ENCODE measurements around the gene PAPPA2. TPM values are rescaled to one million over a fixed set of nuclear protein-coding genes. Genes with fewer than 3 reads are reported as not detected.

The PAPPA2 gene
- total and polyA plus RNA-seq, 2 of the 4 experiments (the other 2 are of a cell fraction) = 0.10 to 0.18 TPM

DNA sequence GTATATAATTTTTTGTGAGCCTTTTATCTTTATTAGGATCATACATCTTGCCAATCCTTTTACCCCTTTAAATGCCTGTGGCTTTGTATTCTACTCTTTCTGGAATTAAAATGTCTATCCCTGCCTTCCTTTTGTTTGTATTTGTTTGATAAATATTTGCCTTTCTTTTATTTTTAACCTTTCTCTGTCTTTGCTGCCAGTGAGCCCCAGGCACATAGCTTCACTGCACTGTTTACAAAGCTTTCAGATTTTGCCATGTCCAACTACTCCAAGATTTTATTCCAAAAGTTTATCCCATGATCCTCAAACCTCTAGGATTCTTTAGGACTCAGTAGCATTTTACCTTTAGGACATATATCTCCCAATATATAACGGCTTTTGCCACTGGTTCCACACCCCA is 281.2 kb downstream of the PAPPA2 start:
- TF ChIP-seq POLR2A (IDR thresholded peaks at IDR 0.05; ENCODE audit: low read depth, low read length) (no peak), RFX5 (IDR thresholded peaks at IDR 0.05; ENCODE audit: low read depth, low read length) (no peak), RCOR1 (IDR thresholded peaks at IDR 0.05; ENCODE audit: insufficient replicate concordance, low read length) (no peak), BHLHE40 (IDR thresholded peaks at IDR 0.05; ENCODE audit: low read depth, low read length) (no peak), MAZ (IDR thresholded peaks at IDR 0.05; ENCODE audit: borderline replicate concordance, low read depth, low read length) (no peak), CTCF (conservative IDR thresholded peaks at IDR 0.05; ENCODE audit: low read depth, low read length) (no peak)
- TF ChIP-seq, protein P1, sequence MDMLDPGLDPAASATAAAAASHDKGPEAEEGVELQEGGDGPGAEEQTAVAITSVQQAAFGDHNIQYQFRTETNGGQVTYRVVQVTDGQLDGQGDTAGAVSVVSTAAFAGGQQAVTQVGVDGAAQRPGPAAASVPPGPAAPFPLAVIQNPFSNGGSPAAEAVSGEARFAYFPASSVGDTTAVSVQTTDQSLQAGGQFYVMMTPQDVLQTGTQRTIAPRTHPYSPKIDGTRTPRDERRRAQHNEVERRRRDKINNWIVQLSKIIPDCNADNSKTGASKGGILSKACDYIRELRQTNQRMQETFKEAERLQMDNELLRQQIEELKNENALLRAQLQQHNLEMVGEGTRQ (IDR thresholded peaks at IDR 0.05; ENCODE audit: low read depth, low read length) = no peak

More for the DNA sequence above, 281.2 kb downstream of the PAPPA2 start:
- H2BK20ac ChIP-seq (ENCODE audit: low read depth, low read length) = no peak overlapping the region
- no peak overlapping the region for H3K56ac ChIP-seq (ENCODE audit: extremely low read depth, insufficient read depth, low read length)
- no peaks in the 10 kb centered on the region for H3K9me3 ChIP-seq (ENCODE audit: control insufficient read depth, insufficient read depth, low read length)
- no peaks in the 10 kb centered on the region for H4K20me1 ChIP-seq (ENCODE audit: insufficient read depth, low read length)
- CTCF ChIA-PET = no interaction called here
- no peak overlapping the region for H2AK5ac ChIP-seq (ENCODE audit: low read depth, low read length)
- H2BK15ac ChIP-seq (ENCODE audit: low read depth, low read length) = no peak overlapping the region
- ATAC-seq (ENCODE audit: low read depth) (no peak), DNase-seq (no peak)
- no peak overlapping the region for H3K27ac ChIP-seq (ENCODE audit: insufficient read depth, low read length)
- H3K4me3 ChIP-seq (ENCODE audit: insufficient read depth, low read depth, low read length) = no peak overlapping the region
- in situ Hi-C loops (cut with MboI; ENCODE audit: low sequenced_read_pairs) = no loop called here
- H4K8ac ChIP-seq (ENCODE audit: low read depth in 2 of 2, low read length in 2 of 2) = no peak overlapping the region
- no peaks in the 10 kb centered on the region for H3K27me3 ChIP-seq (ENCODE audit: control insufficient read depth, insufficient read depth, low read length)
- H4K5ac ChIP-seq (ENCODE audit: low read depth, low read length) = no peak overlapping the region
- H3K14ac ChIP-seq (replicated peaks; ENCODE audit: low read depth, low read length) = no peak overlapping the region
- no TSS peak for BruUV-seq (replicated peaks)
- H3K23ac ChIP-seq (ENCODE audit: low read depth, low read length) = no peak overlapping the region
- no peak overlapping the region for H3K9ac ChIP-seq (ENCODE audit: low read depth, low read length)
- no peak overlapping the region for H2BK120ac ChIP-seq (ENCODE audit: low read depth, low read length)
- H4K91ac ChIP-seq (ENCODE audit: insufficient read depth, low read depth, low read length) = no peak overlapping the region
- intact Hi-C loops (cut with micrococcal nuclease) = no loop called here
- dilution Hi-C loops (cut with HindIII; ENCODE audit: low sequenced_read_pairs, unreplicated experiment) = no loop called here
- no peak overlapping the region for H2AK9ac ChIP-seq (replicated peaks; ENCODE audit: low read depth, low read length, poor library complexity)
- H2BK5ac ChIP-seq (ENCODE audit: low read depth, low read length, poor library complexity, severe bottlenecking) = no peak overlapping the region
- no peak overlapping the region for H2AFZ ChIP-seq (replicated peaks; ENCODE audit: low read length, poor library complexity)
- POLR2A ChIA-PET (ENCODE audit: unreplicated experiment) = no interaction called here
- H3K9me1 ChIP-seq (ENCODE audit: insufficient read depth, low read length) = no peaks in the 10 kb centered on the region
- no peaks in the 10 kb centered on the region for H3K36me3 ChIP-seq (ENCODE audit: control insufficient read depth, insufficient read depth, low read length)
- no peak overlapping the region for H3K18ac ChIP-seq (ENCODE audit: low read depth, low read length)
- no peak overlapping the region for H3K4ac ChIP-seq (ENCODE audit: low read depth, low read length)
- no CpG with 5 or more reads among the region's 1 CpG for WGBS, 2 experiments (ENCODE audit: extremely low coverage in 2 of 2, insufficient read length in 1 of 2)
- no peaks in the 10 kb centered on the region for H3K79me1 ChIP-seq (ENCODE audit: low read depth in 1 of 2, low read length in 2 of 2)
- H3K4me2 ChIP-seq (ENCODE audit: low read depth, low read length) = no peak overlapping the region
- H3K4me1 ChIP-seq (ENCODE audit: control insufficient read depth, insufficient read depth, low read length) = no peaks in the 10 kb centered on the region
